ENCODE data around the gene DCST2. TPM values are rescaled to one million over a fixed set of nuclear protein-coding genes. Genes with fewer than 3 reads are reported as not detected.
A peak's percentile ranks its signal among the peaks of the same experiment; 100 is the strongest.

DCST2 gene
- total and polyA plus RNA-seq, 3 experiments from 2014 or later = 0.09 to 0.16 TPM; not detected in 1

DNA sequence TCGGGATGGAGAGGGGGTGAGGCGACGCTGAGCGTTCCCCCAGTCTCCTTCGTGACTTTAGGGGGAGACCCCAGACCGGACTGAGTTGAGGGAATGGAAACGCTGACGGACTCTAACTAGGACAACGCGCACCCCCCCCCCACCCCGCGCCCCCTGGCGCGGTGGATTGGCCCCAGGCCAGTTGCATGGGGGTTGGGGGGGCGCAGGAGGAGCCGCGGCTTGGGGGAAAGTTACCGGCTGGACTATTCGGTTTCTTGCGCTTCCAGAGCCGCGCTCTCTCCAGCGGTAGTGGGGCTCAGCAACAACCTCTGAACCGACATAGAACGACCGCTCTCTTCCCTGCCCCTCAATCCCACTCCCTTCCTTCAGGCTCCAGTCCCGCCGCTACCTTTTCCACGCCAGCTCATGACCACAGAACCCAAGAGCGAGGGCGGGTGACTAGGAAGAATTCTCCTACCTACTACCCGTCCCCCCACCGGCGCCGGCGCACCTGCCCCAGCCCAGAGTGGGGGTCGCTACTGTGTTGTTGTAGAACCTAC is 30.3 kb downstream of the DCST2 start:
- Mint-ChIP-seq H3K4me1 (peaks cover 47 to 66% (median 52%) of the 10 kb centered on the region in 3 donors), H3K36me3 (peaks cover 0 to 6% (median 0%) of the 10 kb centered on the region in 3 donors), H3K9me3 (no peaks in the 10 kb centered on the region), H3K27me3 (no peaks in the 10 kb centered on the region), H3K27ac (peak overlapping the region; percentile 83 to 98 (median 91)), H3K4me3 (peak overlapping the region; percentile 93 to 96 (median 95))
- POLR2A ChIA-PET = interaction anchor here (3.3 kb wide), 1 partner anchor 14 kb away, joined by 7 read pairs; no protein-coding TSS in a partner anchor
- Histone ChIP-seq H3K9me3 (ENCODE audit: low read length) (no peaks in the 10 kb centered on the region), H3K27me3 (ENCODE audit: insufficient read depth, low read length, poor library complexity, severe bottlenecking) (no peaks in the 10 kb centered on the region), H3K4me1 (ENCODE audit: insufficient read depth, low read length) (peaks cover 49% of the 10 kb centered on the region), H3K36me3 (ENCODE audit: insufficient read depth, low read length) (no peaks in the 10 kb centered on the region), H3K4me3 (ENCODE audit: low read length) (peak overlapping the region; percentile 94), H3K27ac (ENCODE audit: low read depth, low read length) (peak overlapping the region; percentile 87)
- CTCF ChIA-PET = interaction anchor here (13.6 kb wide), 1 partner anchor 11 kb away, joined by 207 read pairs; no protein-coding TSS in a partner anchor
- DNase-seq = peak in 1 of 5 donors; percentile 27

DNA sequence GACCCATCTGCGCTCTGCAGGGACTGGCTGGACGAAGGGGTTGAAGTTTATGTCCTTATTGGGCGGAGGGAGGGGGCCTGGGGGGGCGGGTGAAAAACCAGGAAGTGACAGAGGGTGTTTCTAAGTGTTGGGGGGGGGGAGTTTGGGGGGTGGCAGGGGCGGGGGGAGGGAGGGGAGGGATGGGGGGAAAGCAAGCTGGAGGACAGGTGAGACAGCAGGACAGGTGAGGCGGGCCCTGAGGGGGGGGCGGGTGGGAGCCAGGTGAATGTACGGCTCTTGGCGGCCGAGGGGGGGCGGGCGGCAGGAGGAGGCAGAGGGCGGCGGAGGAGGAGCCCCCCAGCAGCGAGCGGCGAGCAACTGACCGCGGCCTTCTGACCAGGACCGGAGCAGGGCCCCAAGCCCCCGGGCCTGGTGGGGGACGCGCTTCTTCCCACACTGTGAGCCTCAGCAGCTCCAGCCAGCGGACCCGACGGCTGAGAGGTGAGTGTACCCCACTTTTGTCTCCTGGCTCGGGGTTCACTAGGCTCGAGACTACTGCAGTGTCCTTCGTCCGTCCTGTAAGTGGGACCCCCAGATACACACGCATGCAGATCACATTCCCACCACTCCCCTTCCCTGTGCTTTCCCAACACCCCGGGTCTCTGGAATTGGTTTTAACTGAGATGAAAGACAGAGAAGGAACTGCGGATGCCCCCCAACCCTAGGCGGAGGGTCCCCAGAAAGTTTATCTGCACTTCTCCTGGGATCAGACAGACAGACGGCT is 30.9 kb downstream of the DCST2 start, which contains the start of gene ZBTB7B:
TSS of gene ZBTB7B (plus strand) at position 339 of the 763 bp plus-strand sequence. CDS start 11,859 bp downstream, outside the sequence.
- Histone ChIP-seq H3K9me3 (ENCODE audit: low read length) (no peaks in the 10 kb centered on the region), H3K36me3 (ENCODE audit: insufficient read depth, low read length) (no peaks in the 10 kb centered on the region), H3K27me3 (ENCODE audit: insufficient read depth, low read length, poor library complexity, severe bottlenecking) (no peaks in the 10 kb centered on the region), H3K27ac (ENCODE audit: low read depth, low read length) (peak within 1 kb of the TSS; percentile 90), H3K4me3 (ENCODE audit: low read length) (peak within 1 kb of the TSS; percentile 95), H3K4me1 (ENCODE audit: insufficient read depth, low read length) (peaks cover 49% of the 10 kb centered on the region)
- Mint-ChIP-seq H3K36me3 (peaks cover 0 to 6% (median 0%) of the 10 kb centered on the region in 3 donors), H3K4me3 (peak within 1 kb of the TSS; percentile 93 to 97 (median 95)), H3K9me3 (no peaks in the 10 kb centered on the region), H3K27ac (peak within 1 kb of the TSS; percentile 91 to 98 (median 94)), H3K4me1 (peaks cover 47 to 65% (median 52%) of the 10 kb centered on the region in 3 donors), H3K27me3 (no peaks in the 10 kb centered on the region)
- ChIA-PET POLR2A (interaction anchor here (0.6 to 3.3 kb wide), 4 partner anchors 13 to 1276 kb away, joined by 3 to 16 read pairs (median 6); partner anchors contain the start of gene FLAD1), CTCF (interaction anchor here (1.2 to 13.6 kb wide), 3 partner anchors 12 to 59 kb away, joined by 3 to 207 read pairs (median 74); partner anchors contain the start of gene FLAD1)
- peak in 1 of 5 donors; percentile 56 for DNase-seq

DNA sequence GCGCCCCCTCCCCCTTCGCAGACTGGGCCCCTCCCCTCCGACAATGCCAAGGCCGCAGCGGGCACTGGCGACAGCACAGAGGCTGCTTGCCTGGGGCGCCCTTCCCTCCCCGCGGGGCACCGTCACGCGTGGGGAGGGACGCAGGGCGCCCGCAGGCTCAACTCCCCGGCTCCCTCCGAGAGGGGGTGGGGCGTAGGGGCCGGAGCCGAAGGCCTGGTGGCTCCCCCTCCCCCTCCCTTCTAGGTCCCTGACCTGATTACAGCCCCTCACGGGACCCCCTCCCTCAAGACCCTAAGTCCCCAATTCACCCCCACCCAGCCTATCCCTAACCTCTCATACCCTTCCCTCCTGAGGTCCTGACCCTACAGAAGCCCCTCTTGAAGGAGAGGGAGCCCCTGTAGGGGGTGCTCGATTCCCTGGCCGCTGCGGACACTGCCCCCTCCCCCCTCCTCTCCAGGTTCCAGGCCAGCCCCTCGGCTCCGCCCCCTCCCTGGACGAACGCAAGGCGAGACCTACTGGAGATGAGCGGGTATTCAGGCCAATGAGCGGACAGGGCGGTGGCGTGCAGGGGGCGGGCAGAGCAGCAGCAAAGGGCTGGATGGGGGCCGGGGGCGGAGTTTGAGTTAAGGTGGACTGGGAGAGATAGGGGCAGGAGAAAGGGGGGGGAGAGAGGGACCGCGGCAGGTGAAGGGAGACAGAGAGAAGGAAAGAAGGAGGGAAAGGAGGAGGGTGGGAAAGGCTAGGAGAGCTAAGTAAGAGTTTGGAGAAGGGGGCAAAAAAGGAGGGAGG is 31.7 kb downstream of the DCST2 start:
- peaks cover 42% of the 10 kb centered on the region for H3K4me1 ChIP-seq (ENCODE audit: insufficient read depth, low read length)
- ChIA-PET POLR2A (interaction anchor here (0.6 to 3.3 kb wide), 6 partner anchors 14 to 1275 kb away, joined by 3 to 16 read pairs (median 5); partner anchors contain the start of genes CKS1B and FLAD1), CTCF (interaction anchor here (1.0 to 13.6 kb wide), 4 partner anchors 13 to 60 kb away, joined by 3 to 207 read pairs (median 39); partner anchors contain the start of genes FLAD1 and PYGO2)
- peak overlapping the region; percentile 95 for H3K4me3 ChIP-seq (ENCODE audit: low read length)
- H3K36me3 Mint-ChIP-seq = peaks cover 0 to 6% (median 0%) of the 10 kb centered on the region in 3 donors
- peaks cover 47 to 58% (median 54%) of the 10 kb centered on the region in 3 donors for H3K4me1 Mint-ChIP-seq
- H3K27ac ChIP-seq (ENCODE audit: low read depth, low read length) = peak overlapping the region; percentile 90
- H3K27me3 Mint-ChIP-seq = no peaks in the 10 kb centered on the region
- no peaks in the 10 kb centered on the region for H3K9me3 Mint-ChIP-seq
- H3K9me3 ChIP-seq (ENCODE audit: low read length) = no peaks in the 10 kb centered on the region
- DNase-seq = peak; percentile 91 to 98 (median 96)
- H3K27me3 ChIP-seq (ENCODE audit: insufficient read depth, low read length, poor library complexity, severe bottlenecking) = no peaks in the 10 kb centered on the region
- H3K36me3 ChIP-seq (ENCODE audit: insufficient read depth, low read length) = no peaks in the 10 kb centered on the region
- H3K4me3 Mint-ChIP-seq = peak overlapping the region; percentile 93 to 97 (median 95)
- H3K27ac Mint-ChIP-seq = peak overlapping the region; percentile 90 to 98 (median 94)

DNA sequence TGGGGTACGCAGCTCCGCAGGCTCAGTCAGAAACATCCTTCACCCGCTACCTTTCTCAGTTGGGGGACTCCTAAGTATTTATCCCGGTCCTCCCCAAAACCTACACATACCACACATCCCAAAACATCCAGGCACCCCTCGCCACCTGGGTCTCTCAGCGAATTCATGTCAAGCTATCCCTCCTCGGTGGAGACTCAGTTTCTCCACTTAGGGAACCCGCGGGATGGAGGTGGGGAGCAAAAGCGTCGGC is 32.2 kb downstream of the DCST2 start:
- peak overlapping the region; percentile 90 for H3K27ac ChIP-seq (ENCODE audit: low read depth, low read length)
- no peaks in the 10 kb centered on the region for H3K36me3 ChIP-seq (ENCODE audit: insufficient read depth, low read length)
- H3K9me3 ChIP-seq (ENCODE audit: low read length) = no peaks in the 10 kb centered on the region
- no peak for DNase-seq
- Mint-ChIP-seq H3K4me3 (peak overlapping the region; percentile 85 to 97 (median 95)), H3K9me3 (no peaks in the 10 kb centered on the region), H3K27ac (peak overlapping the region; percentile 86 to 94 (median 90)), H3K36me3 (peaks cover 0 to 6% (median 0%) of the 10 kb centered on the region in 3 donors), H3K4me1 (peaks cover 42 to 53% (median 49%) of the 10 kb centered on the region in 3 donors), H3K27me3 (no peaks in the 10 kb centered on the region)
- peak overlapping the region; percentile 95 for H3K4me3 ChIP-seq (ENCODE audit: low read length)
- ChIA-PET POLR2A (interaction anchor here (0.6 to 2.8 kb wide), 5 partner anchors 14 to 64 kb away, joined by 3 to 16 read pairs (median 4); partner anchors contain the start of genes CKS1B and FLAD1), CTCF (interaction anchor here (1.0 to 13.6 kb wide), 4 partner anchors 13 to 60 kb away, joined by 3 to 207 read pairs (median 39); partner anchors contain the start of genes FLAD1 and PYGO2)
- H3K4me1 ChIP-seq (ENCODE audit: insufficient read depth, low read length) = peaks cover 36% of the 10 kb centered on the region
- no peaks in the 10 kb centered on the region for H3K27me3 ChIP-seq (ENCODE audit: insufficient read depth, low read length, poor library complexity, severe bottlenecking)

DNA sequence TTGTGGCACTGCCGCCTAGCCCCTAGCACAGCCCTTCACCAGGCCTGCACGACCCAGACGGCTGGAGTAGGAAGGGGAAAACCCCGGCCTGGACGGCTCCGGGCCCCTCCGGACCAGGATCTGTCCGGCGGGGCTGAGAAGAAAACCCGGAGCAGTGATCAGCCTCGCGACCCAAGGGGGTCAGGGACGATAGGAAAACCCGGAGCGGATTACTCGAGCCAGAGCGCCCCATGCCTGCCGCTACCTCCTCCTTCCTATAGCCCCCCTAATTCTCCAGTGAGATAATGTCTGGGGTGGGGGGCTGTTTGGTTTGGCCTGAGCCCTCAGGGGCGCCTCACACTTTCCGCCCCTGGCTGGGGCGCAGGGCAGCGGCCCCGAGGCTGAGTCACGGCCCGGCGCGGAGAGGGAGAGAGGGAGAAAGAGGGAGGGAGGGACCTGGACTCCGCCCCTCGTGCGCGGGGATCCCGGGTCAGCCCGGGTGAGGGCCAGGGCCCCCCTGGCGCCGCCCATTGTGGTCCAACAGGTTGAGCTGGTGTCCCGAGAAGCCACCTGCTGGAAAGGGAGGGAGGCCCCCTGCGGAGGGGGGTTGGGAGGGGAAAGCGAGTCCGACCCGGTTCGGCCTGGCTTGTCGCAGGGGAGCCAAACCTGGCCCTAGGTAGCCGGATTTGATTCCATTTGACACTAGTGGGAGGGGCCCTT is 32.7 kb downstream of the DCST2 start:
- Mint-ChIP-seq H3K36me3 (peaks cover 0 to 6% (median 0%) of the 10 kb centered on the region in 3 donors), H3K4me1 (peaks cover 39 to 48% (median 44%) of the 10 kb centered on the region in 3 donors), H3K9me3 (no peaks in the 10 kb centered on the region), H3K4me3 (peak overlapping the region; percentile 90 to 97 (median 95)), H3K27ac (peak overlapping the region; percentile 86 to 94 (median 92)), H3K27me3 (no peaks in the 10 kb centered on the region)
- peaks cover 32% of the 10 kb centered on the region for H3K4me1 ChIP-seq (ENCODE audit: insufficient read depth, low read length)
- peak; percentile 69 to 87 (median 78) for DNase-seq
- CTCF ChIA-PET = interaction anchor here (1.0 to 13.6 kb wide), 10 partner anchors 14 to 84 kb away, joined by 3 to 207 read pairs (median 11); partner anchors contain the start of genes CKS1B, FLAD1, PMVK and PYGO2
- H3K27me3 ChIP-seq (ENCODE audit: insufficient read depth, low read length, poor library complexity, severe bottlenecking) = no peaks in the 10 kb centered on the region
- POLR2A ChIA-PET = interaction anchor here (0.6 to 2.8 kb wide), 5 partner anchors 15 to 63 kb away, joined by 3 to 16 read pairs (median 4); partner anchors contain the start of genes CKS1B and FLAD1
- no peaks in the 10 kb centered on the region for H3K36me3 ChIP-seq (ENCODE audit: insufficient read depth, low read length)
- no peaks in the 10 kb centered on the region for H3K9me3 ChIP-seq (ENCODE audit: low read length)
- peak overlapping the region; percentile 95 for H3K4me3 ChIP-seq (ENCODE audit: low read length)
- peak overlapping the region; percentile 90 for H3K27ac ChIP-seq (ENCODE audit: low read depth, low read length)

DNA sequence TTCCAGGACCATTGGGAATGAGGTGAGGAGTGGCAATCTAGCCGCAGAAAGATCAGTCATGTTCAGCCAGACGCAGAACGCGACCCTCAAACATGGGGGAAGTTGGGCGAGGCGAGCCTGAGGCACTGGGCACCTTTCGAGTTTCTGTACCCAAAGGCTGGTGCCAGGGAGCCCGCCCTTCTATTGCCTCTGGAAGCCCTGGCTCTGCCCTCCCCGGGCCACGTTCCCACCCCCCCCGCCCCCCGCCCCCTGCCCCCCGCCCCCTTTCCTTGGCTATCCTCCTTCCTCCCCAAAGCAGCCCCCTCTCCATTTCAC is 33.2 kb downstream of the DCST2 start:
- Histone ChIP-seq H3K4me3 (ENCODE audit: low read length) (peak overlapping the region; percentile 95), H3K4me1 (ENCODE audit: insufficient read depth, low read length) (peaks cover 27% of the 10 kb centered on the region), H3K36me3 (ENCODE audit: insufficient read depth, low read length) (no peaks in the 10 kb centered on the region), H3K9me3 (ENCODE audit: low read length) (no peaks in the 10 kb centered on the region), H3K27me3 (ENCODE audit: insufficient read depth, low read length, poor library complexity, severe bottlenecking) (no peaks in the 10 kb centered on the region), H3K27ac (ENCODE audit: low read depth, low read length) (peak overlapping the region; percentile 90)
- peak in 2 of 5 donors; percentile 21 to 51 for DNase-seq
- Mint-ChIP-seq H3K27ac (peak overlapping the region; percentile 58 to 99 (median 94)), H3K4me3 (peak overlapping the region; percentile 90 to 97 (median 95)), H3K9me3 (no peaks in the 10 kb centered on the region), H3K27me3 (no peaks in the 10 kb centered on the region), H3K36me3 (peaks cover 0 to 6% (median 0%) of the 10 kb centered on the region in 3 donors), H3K4me1 (peaks cover 34 to 43% (median 39%) of the 10 kb centered on the region in 3 donors)
- CTCF ChIA-PET = interaction anchor here (0.6 to 13.6 kb wide), 13 partner anchors 14 to 352 kb away, joined by 4 to 207 read pairs (median 9); partner anchors contain the start of genes CKS1B, FLAD1, PBXIP1 and PMVK
- POLR2A ChIA-PET = interaction anchor here (0.6 to 2.8 kb wide), 5 partner anchors 17 to 80 kb away, joined by 3 to 16 read pairs (median 7); partner anchors contain the start of genes CKS1B, FLAD1, PBXIP1 and PMVK

Data from CD8-positive, alpha-beta memory T cell (primary cell).